Activated naive CD8-positive, alpha-beta T cell treated with anti-CD3 and anti-CD28 coated beads for 36 hours (primary cell): ENCODE results near the gene MACROD1. TPM values are rescaled to one million over a fixed set of nuclear protein-coding genes. Genes with fewer than 3 reads are reported as not detected.
A peak's percentile ranks its signal among the peaks of the same experiment; 100 is the strongest.

Experiments used
- DNase-seq: peaks from one replicate; pipeline ENCODE4 v3.0.0; 2021
- H3K27ac Mint-ChIP-seq: one replicate; pipeline ENCODE4 v1.8.0; 2022; ENCODE audit warnings: mild to moderate bottlenecking, moderate library complexity, mixed read lengths
- H3K27me3 Mint-ChIP-seq: one replicate; pipeline ENCODE4 v1.8.0; 2022; ENCODE audit warnings: mild to moderate bottlenecking, mixed read lengths
- H3K36me3 Mint-ChIP-seq: one replicate; pipeline ENCODE4 v1.8.0; 2021; ENCODE audit warnings: mild to moderate bottlenecking, mixed read lengths
- H3K4me1 Mint-ChIP-seq: one replicate; pipeline ENCODE4 v1.8.0; 2021; ENCODE audit warnings: mixed read lengths
- H3K4me3 Mint-ChIP-seq: one replicate; pipeline ENCODE4 v1.8.0; 2022; ENCODE audit warnings: mild to moderate bottlenecking, moderate library complexity, mixed read lengths
- H3K9me3 Mint-ChIP-seq: one replicate; pipeline ENCODE4 v1.8.0; 2022; ENCODE audit warnings: mixed read lengths
- total RNA-seq, 2 experiments: library from RNA; stranded (reverse); gene quantifications; one replicate each; pipeline ENCODE4 v1.2.3, GENCODE V29; 2021

Gene MACROD1
- 10 to 100 TPM; 27.6 to 29.6 TPM for total RNA-seq

DNA sequence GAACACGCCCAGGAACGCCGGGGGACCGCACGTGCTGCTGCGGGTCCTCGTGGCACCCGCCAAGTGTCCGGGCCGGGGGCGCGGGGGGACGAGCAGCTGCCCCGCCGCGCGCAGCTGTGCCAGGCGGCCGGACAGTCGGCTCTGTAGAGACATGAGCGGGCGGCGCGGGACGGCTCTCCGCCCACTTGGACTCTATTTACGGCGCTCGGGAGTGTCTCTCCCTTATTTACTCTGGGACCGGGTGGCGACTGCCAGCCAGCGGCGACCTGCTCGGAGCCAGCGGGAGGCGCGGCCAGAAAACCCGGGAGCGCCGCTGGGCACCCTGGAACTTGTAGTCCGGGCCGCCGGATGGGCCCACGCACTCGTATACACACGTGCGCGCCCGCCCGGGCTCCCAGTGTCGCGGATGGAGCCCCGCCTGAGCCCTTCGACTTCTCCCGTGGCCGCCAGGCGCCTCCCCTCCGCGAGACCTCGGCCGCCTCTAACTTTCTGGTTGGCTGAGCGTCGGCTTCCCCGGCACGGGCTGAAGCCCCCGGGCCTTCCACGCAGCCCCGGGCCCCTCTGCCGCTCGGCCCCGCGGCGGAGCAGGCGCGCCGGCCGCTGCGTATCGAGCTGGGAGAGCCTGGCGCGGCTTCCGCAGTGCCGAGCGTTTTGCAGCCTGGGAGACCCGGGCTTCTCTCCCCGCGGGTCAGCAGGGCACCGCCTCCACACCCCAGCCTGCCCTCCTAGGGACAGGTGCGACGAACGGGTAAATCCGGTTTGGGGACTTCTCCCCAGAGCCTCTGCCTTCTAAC is at the start of gene MACROD1:
TSS of gene MACROD1 (minus strand) at position 272 of the 794 bp plus-strand sequence. CDS start at position 153, 119 bp downstream.
- Mint-ChIP-seq H3K4me3 (peak within 1 kb of the TSS; percentile 87), H3K4me1 (peaks cover 11% of the 10 kb centered on the region), H3K27ac (peak within 1 kb of the TSS; percentile 88), H3K36me3 (peaks cover 11% of the 10 kb centered on the region), H3K27me3 (no peaks in the 10 kb centered on the region), H3K9me3 (no peaks in the 10 kb centered on the region)
- peak; percentile 90 for DNase-seq

DNA sequence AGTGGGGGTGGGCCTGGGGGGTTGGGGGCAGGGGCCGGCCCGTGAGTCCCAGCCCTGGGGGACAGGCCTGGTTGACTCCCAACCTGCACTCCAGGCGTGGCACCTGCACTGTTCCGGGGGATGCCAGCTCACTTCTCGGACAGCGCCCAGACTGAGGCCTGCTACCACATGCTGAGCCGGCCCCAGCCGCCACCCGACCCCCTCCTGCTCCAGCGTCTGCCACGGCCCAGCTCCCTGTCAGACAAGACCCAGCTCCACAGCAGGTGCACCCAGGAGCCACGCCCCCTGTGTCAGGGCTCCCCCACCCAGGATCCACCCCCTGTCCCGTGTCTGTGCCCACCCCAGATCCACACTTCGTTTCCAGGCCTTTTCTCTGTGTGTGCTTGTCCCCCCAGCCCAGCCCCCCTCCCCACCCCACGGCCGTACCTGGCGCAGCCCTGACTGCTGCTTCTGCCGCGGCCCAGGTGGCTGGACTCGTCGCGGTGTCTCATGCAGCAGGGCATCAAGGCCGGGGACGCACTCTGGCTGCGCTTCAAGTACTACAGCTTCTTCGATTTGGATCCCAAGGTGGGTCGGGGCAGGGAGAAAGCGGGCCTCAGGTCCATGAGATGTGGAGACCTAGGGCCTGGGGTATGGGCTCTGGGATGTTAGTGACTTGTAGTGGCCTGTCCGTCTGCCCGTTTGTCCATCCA is 45.4 kb upstream of the MACROD1 start:
- Mint-ChIP-seq H3K4me3 (no peak overlapping the region), H3K4me1 (peaks cover 33% of the 10 kb centered on the region), H3K9me3 (no peaks in the 10 kb centered on the region), H3K36me3 (peaks cover 51% of the 10 kb centered on the region), H3K27ac (no peak overlapping the region), H3K27me3 (no peaks in the 10 kb centered on the region)
- DNase-seq = no peak

DNA sequence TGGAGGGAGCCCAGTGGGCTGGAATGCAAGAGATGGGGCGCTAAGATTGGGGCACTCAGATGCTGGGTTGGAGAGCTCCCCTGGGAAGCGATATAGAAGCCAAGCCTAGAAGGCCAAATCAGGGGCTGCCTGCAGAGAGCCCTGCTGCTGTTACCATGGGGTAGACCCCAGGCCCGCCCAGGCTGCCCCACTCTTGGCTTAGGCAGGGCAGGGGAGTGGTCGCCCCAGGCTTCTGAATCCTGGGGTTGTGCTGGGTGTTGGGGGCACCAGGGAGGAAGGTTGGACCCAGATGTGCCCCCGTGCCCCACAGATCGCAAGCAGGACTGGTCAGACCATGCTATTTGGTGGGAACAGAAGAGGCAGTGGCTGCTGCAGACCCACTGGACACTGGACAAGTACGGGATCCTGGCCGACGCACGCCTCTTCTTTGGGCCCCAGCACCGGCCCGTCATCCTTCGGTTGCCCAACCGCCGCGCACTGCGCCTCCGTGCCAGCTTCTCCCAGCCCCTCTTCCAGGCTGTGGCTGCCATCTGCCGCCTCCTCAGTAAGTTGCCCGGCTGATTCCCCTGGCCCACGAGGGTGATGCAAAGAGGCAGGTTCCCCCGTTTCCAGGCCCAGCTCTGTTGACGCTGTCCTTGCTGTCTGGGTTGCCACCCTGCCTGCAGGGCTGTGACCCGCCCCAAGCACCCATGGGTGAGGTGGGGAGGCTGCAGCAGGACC is 44.5 kb upstream of the MACROD1 start:
- Mint-ChIP-seq H3K9me3 (no peaks in the 10 kb centered on the region), H3K4me1 (peaks cover 39% of the 10 kb centered on the region), H3K27me3 (no peaks in the 10 kb centered on the region), H3K36me3 (peaks cover 58% of the 10 kb centered on the region), H3K27ac (peak overlapping the region; percentile 66), H3K4me3 (no peak overlapping the region)
- DNase-seq = no peak

DNA sequence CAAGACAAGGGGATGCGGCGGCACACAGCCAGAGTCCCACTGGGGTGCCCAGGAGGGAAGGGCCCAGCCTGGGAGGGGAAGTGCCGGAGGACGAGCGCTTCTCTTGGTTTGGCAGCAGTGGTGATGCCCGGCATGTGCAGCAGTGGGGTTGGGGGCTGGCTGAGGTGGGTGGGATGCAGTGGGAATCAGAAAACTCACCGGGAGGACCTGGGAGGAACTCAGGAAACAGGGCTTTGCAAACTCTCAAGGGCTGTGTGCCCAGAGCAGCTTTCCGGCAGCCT is 43.6 kb upstream of the MACROD1 start:
- Mint-ChIP-seq H3K9me3 (no peaks in the 10 kb centered on the region), H3K36me3 (peaks cover 55% of the 10 kb centered on the region), H3K27me3 (no peaks in the 10 kb centered on the region), H3K27ac (peak overlapping the region; percentile 48), H3K4me1 (peaks cover 41% of the 10 kb centered on the region), H3K4me3 (no peak overlapping the region)
- DNase-seq = no peak

GRCh38 chr11:64208796-64209562 is 43.1 kb upstream of the MACROD1 start:
- Mint-ChIP-seq H3K4me3 (peak overlapping the region; percentile 94), H3K36me3 (peaks cover 57% of the 10 kb centered on the region), H3K27ac (peak overlapping the region; percentile 98), H3K4me1 (peaks cover 46% of the 10 kb centered on the region), H3K27me3 (no peaks in the 10 kb centered on the region), H3K9me3 (no peaks in the 10 kb centered on the region)
- no peak for DNase-seq

DNA sequence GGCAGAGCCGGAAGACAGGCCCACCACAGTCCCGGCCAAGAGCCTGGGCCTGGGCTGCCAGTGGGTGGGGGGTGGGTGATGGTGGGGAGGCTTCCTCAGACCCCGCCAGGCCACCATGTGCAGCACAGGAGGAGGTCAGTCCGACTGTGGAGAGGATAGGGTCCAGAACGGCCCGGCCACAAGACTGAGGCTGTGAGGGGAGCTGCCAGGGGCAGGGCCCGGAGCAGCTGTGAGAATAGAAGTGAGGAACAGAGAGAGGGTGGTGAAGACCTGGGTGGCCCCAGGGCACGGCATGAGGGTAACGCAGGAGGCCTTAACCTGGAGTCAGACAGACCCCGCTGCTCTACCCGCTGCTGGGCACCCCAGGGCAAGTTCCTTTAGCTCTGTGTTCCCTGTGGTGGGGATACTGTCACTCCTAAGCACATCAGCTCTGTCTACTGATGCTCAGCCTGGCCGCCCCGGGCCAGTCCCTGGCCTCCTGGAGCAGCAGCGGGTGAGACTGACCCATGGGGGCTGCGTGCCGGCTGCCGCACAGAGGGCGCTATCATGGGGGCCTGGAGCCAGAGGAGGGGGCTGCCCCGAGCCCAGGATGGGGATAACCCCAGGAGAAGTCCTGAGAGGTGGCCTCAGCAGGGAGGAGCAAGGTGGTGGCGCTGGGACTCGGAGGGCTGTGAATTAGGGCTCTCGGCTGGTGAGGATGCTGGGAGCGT is 42.3 kb upstream of the MACROD1 start:
- no peaks in the 10 kb centered on the region for H3K27me3 Mint-ChIP-seq
- no peak for DNase-seq

DNA sequence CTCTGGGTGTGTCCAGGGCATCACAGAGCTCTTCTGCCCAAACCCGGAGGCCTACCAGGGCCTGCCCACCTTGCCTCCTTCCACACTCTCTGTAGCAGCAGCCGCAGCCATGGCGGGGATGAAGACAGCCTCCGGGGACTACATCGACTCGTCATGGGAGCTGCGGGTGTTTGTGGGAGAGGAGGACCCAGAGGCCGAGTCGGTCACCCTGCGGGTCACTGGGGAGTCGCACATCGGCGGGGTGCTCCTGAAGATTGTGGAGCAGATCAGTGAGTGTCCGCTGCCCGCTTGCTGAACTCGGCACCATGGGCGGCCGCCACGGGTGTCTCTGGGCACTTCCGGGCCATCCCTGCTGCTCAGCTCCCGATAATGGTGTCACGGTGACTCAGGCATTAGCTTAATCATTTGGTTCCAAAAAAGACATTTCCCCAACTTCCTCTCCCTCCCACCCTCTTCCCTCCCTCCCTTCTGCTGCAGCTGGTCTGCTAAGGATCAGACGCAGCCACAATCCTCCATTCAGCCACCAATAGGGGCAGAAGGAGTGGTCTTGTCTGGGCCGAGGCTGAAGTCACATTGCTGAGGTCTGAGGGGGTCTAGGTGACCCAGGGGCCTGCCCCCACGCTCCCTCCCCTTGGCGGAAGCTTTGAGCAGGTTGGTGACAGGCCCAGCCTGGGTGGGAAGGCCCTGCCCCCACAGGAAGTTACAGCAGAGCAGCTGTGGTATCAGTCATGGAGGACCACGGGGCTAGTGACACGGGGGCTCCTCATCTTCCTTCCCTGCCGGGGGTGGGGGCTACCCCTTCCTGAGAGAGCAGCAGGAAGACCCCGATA is 41.6 kb upstream of the MACROD1 start:
- peaks cover 46% of the 10 kb centered on the region for H3K4me1 Mint-ChIP-seq
- DNase-seq = peak; percentile 90
- H3K27me3 Mint-ChIP-seq = no peaks in the 10 kb centered on the region
- peak overlapping the region; percentile 94 for H3K4me3 Mint-ChIP-seq
- peak overlapping the region; percentile 98 for H3K27ac Mint-ChIP-seq
- no peaks in the 10 kb centered on the region for H3K9me3 Mint-ChIP-seq
- peaks cover 53% of the 10 kb centered on the region for H3K36me3 Mint-ChIP-seq

More for the DNA sequence above, 42.3 kb upstream of the MACROD1 start:
- peak overlapping the region; percentile 98 for H3K27ac Mint-ChIP-seq
- H3K4me3 Mint-ChIP-seq = peak overlapping the region; percentile 94
- peaks cover 57% of the 10 kb centered on the region for H3K36me3 Mint-ChIP-seq
- peaks cover 47% of the 10 kb centered on the region for H3K4me1 Mint-ChIP-seq
- no peaks in the 10 kb centered on the region for H3K9me3 Mint-ChIP-seq

GRCh38 chr11:64206457-64207255 is 40.7 kb upstream of the MACROD1 start, which contains the start of gene FERMT3:
TSS of gene FERMT3 (plus strand) at chr11:64206721. CDS start at chr11:64207365, 644 bp downstream.
- Mint-ChIP-seq H3K27ac (peak within 1 kb of the TSS; percentile 98), H3K4me1 (peaks cover 40% of the 10 kb centered on the region), H3K36me3 (peaks cover 51% of the 10 kb centered on the region), H3K9me3 (no peaks in the 10 kb centered on the region), H3K4me3 (peak within 1 kb of the TSS; percentile 94), H3K27me3 (no peaks in the 10 kb centered on the region)
- peak; percentile 85 for DNase-seq

GRCh38 chr11:64204464-64204989 is 38.6 kb upstream of the MACROD1 start:
- Mint-ChIP-seq H3K27ac (peak overlapping the region; percentile 75), H3K27me3 (no peaks in the 10 kb centered on the region), H3K36me3 (peaks cover 56% of the 10 kb centered on the region), H3K4me3 (peak overlapping the region; percentile 66), H3K9me3 (no peaks in the 10 kb centered on the region), H3K4me1 (peaks cover 33% of the 10 kb centered on the region)
- peak; percentile 75 for DNase-seq

DNA sequence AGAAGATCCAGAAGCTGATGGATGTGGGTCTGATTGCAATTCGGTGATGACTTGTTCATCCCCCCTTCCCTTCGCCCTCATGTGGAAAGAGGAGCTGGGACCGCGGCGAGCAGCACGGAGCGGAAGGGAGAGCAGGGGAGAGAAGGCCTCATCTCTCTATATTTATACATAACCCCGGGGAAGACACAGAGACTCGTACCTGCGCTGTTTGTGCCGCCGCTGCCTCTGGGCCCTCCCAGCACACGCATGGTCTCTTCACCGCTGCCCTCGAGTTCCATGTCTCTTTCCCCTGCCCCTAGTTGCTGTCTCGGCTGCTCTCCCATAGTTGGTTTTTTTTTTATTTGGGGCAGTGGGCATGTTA is 38.1 kb upstream of the MACROD1 start:
- DNase-seq = no peak
- peak overlapping the region; percentile 42 for H3K27ac Mint-ChIP-seq
- H3K36me3 Mint-ChIP-seq = peaks cover 54% of the 10 kb centered on the region

DNA sequence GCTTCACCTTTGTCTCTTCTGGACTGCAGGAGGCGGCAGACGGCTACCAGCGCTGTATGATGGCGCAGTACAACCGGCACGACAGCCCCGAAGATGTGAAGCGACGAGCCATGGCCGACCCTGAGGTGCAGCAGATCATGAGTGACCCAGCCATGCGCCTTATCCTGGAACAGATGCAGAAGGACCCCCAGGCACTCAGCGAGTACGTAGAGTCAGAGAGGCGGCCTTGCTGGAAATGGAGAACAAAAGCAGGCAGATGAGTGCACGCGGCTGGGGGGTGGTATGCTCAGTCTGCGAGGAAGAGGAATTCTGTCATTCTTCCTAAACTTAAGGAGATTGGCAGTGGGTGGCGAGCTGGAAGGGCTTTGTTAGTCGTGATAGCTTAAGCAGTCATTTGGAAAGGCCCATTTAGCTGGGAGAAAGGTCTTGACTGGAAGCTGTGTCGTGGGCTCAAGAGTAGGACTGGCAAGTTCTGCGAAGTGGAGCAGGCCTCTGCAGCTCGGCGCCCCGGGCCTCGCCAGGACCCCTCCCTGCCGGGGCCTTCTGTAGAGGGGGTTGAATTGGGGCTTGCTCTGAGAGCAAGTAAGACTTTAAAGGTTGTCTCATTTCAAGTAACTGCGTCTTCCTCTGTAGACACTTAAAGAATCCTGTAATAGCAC is 37.6 kb upstream of the MACROD1 start:
- Mint-ChIP-seq H3K36me3 (peaks cover 51% of the 10 kb centered on the region), H3K9me3 (no peaks in the 10 kb centered on the region), H3K27me3 (no peaks in the 10 kb centered on the region), H3K27ac (peak overlapping the region; percentile 42), H3K4me3 (peak overlapping the region; percentile 12), H3K4me1 (peaks cover 25% of the 10 kb centered on the region)
- no peak for DNase-seq

More for the DNA sequence above, 38.1 kb upstream of the MACROD1 start:
- Mint-ChIP-seq H3K27me3 (no peaks in the 10 kb centered on the region), H3K4me3 (no peak overlapping the region), H3K4me1 (peaks cover 28% of the 10 kb centered on the region), H3K9me3 (no peaks in the 10 kb centered on the region)

- peaks cover 25% of the 10 kb centered on the region for H3K4me1 Mint-ChIP-seq
- peaks cover 49% of the 10 kb centered on the region for H3K36me3 Mint-ChIP-seq
- H3K27ac Mint-ChIP-seq = no peak overlapping the region
- no peak for DNase-seq
- H3K4me3 Mint-ChIP-seq = peak overlapping the region; percentile 12
- H3K27me3 Mint-ChIP-seq = no peaks in the 10 kb centered on the region
- H3K9me3 Mint-ChIP-seq = no peaks in the 10 kb centered on the region
Measured at GRCh38 chr11:64202992-64203391, 37.1 kb upstream of the MACROD1 start.
